Cerebellar nuclear complex (tissue), 1 donor: ENCODE data around the gene ENTPD6.
A peak's percentile ranks its signal among the peaks of the same experiment; 100 is the strongest.
"Not testable (repeated sequence)": the region's sequence is repeated elsewhere in the genome, so short reads cannot be mapped to it uniquely, and the experiment has no call there.

Experiments used
- DNase-seq, 2 experiments: peaks; one replicate each; lab custom pipeline; 2025; lab: John Stamatoyannopoulos, UW

ENTPD6 gene

DNA sequence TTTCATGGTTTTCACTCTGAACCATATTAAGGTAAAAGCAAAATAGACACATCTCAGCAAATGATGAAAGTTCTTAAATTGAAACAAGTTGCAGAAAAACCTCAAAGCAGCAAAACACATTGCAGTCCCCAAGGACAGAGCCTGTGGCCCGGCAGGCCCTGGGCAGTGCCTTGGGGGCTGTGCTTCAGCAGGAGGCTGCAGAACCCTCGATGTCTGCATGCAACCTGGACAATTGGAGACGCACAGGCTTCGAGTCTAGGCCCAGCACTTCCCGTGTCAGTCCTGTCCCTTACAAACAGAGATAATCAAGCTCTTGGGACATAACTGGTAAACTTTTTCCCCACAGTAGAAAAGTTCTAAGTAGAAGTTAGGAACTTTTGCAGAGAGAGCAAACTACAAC lies 61.6 kb downstream of the ENTPD6 start:
- no peak for DNase-seq

DNA sequence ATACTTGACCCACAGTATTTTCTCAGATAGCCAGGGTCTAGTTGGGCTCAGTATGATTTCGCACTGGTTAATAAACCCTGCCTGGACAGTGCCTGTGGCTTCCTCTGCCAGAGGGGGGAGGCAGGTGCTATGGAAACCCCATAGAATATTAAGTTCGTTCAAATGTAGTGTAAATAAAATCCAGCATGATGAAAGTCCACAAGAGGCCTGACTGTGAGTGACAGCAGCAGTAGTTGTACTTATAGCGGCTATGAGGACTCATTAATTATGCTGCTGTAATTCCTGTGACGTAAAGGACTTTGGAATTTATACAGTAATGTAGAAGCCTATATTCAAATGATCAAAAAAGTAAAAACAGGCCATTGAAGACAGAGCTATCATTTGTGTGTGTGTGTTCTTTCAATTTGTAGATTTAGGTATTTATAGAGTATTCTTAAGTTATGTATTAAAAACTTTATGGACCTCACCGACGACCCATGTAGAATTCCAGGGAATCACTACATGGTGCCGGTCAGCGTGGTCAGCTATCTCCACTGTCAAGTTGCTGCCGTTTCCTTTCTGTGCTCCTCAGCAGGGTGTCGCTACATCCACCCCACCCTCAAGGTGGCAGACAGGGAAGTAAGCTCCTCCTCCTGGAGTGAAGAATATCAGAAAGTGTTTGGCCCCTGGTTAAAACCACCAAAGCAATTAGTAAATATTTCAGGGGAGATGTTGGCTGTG lies 62.4 kb downstream of the ENTPD6 start:
- DNase-seq, result no peak

DNA sequence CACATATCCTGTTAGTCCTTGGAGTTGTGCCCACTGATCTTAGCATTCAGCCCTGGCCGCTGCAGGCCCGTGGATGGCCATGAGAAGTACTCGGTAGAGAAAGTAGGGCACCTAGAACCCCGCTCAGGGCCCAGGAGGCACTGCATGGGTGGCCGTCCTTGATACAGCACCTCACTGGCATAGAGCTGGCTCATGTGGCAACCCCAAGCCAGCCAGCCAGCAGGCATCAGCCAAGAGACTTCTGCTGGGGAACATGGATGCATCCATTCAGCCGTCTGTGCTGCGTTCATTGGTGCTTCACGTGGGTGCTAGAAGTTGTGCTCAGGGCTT lies 62.9 kb downstream of the ENTPD6 start:
- no peak for DNase-seq

DNA sequence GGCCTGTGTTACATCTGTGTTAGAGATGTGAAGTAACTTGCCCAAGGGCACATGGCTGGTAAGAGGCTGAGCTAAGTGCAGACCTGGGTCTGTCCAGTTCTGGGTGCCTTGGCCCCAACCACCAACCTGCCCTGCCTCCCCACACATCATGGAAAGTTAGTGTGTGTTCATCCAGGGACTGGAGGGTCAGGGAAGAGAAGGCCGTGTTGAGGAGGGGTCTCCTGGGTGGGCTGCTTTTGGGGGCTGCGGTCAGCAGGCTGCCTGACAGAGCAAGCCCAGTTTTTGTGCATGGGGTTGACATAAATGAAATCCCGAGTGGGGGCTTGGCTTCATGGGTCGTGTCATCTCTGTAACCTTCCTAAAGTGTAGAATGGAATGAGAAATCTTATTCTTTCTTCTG lies 63.3 kb downstream of the ENTPD6 start:
- no peak for DNase-seq

DNA sequence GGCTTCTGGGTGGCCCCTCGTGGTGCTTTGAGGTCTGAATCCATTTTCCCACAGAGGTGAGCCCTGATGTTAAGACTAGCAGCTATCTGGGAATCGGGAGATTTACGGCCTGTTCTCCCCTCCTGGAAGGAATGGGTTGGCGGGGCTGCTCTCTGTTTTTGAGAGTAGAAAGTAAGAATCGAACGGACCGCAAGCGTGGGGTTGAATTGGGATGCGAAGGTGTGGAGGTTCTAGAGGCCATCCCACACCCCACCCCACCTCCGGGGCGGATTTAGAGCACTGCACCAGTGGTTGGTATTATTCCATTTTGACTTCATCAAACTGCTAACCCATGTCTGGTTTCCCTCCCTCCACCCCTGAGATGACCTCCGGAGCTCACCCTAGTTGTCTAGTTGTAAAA lies 63.8 kb downstream of the ENTPD6 start:
- DNase-seq, result no peak

DNA sequence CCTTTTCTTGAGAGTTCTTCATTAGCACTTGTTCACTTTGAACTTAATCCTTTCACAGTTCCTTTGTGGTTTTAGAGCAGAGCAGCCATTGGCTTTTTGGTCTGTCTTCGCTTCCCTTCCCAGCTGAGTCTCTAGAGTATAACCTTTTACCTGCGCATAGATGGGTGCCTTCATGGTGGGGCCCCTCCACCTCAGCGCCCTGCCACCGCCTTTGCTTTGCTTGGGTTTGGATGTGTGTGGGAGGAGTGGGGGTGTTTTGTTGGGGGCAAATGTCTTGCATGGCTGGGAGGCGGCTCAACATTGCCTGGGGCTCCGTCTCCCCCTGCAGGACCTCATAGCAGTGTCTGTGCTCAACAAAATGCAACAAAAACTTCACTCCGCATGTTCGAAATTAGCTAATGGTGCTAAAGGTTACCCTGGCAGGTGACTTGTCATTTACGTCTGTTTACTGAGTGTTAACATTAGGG lies 64.3 kb downstream of the ENTPD6 start:
- DNase-seq, result no peak

DNA sequence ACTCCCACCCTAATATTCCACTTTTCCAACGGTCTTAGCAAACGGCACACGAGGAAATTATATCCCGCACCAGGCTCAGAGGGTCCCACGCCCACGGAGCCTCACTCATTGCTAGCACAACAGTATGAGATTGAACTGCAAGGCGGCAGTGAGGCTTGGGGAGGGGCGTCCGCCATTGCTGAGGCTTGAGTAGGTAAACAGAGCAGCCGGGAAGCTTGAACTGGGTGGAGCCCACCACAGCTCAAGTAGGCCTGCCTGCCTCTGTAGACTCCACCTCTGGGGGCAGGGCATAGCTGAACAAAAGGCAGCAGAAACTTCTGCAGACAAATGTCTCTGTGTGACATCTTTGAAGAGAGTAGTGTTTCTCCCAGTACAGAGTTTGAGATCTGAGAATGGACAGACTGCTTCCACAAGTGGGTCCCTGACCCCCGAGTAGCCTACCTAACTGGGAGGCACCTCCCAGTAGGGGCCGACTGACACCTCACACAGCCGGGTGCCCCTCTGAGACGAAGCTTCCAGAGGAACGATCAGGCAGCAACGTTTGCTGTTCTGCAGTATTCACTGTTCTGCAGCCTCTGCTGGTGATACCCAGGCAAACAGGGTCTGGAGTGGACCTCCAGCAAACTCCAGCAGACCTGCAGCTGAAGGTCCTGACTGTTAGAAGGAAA lies 65.4 kb downstream of the ENTPD6 start:
- not testable (repeated sequence) for DNase-seq

DNA sequence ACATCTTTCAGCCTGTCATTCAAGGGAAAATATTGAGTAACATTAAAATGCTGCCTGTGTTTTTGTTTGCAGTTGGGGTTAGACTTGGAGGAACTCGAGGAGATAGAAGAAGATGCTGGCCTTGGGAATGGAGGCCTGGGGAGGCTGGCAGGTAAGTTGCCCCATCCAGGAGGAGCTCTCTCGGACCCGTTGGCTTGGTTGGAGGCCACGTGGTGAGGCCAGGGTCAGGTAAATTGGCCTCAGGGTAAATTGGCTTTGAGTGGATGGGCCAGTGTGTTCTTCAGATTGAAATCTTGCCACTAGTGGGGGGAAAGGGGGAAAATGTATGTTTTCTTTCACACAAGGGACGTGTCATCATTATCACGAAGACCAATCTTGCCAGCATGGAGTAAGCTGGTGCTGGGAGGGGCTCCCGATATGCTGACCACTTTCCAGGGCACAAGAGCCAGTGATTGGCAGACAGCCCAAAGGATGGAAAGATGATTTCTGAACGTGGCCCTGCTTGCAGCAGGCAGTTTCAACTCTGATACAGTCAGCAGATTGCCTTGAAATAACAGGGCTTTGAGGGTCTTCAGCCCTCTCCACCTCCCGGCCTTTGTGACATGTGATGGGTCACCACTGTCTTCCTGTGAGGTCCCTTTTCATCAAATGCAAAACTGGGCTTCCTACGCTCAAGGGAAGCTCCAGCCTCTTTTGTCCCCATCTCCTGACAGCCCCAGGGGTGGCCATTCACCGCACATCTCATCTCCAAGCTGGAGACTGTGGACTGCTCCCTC lies 73.7 kb downstream of the ENTPD6 start:
- no peak for DNase-seq

DNA sequence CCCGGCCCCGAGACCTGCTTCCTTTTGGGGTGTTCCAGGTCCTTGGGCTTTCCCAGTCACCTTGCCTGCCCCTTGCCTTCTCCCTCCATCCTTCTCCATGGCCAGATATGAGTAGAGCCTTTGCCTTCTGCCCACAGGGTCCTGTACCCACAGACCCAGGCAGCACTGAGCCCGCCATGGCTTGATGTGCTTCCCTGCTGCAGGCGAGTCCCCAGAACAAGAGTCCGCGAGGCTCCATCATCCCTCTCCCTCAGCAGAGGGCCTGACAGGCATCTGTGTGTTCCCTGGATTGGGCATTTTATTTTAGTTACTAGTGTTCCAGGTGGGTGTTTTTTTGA lies 74.3 kb downstream of the ENTPD6 start:
- no peak for DNase-seq

DNA sequence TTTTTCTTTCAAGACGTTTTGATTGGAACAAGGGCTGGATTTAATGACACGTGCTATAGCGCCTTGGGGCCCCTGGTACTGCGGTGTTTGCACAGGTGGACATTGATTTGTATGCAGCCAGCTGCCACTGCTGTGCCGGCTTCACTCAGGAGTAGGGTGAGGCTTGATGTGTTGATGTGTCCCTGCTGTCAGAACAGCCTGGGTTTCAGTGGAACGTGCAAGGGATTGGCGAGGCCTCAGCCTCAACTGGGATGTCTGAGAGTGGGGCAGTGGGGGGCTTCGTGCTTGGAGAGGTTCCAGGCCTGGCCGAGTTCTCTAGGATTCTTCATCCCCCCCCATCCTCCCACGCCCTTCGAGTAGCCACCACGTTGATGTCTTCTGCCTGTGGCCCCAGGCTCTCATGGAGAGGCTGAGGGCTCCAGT lies 75.3 kb downstream of the ENTPD6 start:
- DNase-seq, result no peak

DNA sequence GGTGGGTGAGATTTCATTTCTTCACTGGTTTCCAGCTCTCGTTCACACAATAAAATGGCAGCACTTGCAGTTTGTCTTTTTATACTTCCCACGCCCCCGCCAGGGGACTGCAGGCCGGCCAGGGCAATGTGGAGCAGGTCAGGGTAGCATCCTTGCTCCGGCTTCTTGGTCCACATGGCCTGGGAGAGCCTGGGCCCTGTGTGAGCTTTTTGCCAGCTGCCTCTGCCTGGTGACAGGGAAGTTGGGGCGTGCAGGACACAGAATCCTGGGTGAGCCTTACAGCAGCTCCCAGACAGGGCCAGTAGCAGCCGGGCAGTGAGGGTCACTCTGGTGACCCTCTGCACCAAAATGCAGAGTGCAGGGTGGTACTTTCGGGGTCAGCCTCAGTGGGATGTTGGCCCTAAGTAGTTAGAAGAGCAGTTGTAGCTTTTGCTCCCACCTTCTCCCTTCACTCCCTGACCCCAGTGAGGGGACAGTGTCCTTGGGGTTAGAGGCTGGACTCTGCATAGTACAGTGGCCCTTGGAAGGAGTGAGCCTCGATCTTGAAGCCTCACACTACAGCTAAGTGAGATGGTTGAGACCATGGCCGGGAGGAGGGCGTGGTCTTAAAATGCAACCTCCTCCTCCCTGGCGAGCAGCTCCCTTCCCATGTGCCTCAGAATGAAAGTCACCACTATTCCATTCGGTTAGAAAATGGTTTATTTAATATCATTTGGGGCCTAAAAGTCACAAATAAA lies 76.1 kb downstream of the ENTPD6 start:
- no peak for DNase-seq

DNA sequence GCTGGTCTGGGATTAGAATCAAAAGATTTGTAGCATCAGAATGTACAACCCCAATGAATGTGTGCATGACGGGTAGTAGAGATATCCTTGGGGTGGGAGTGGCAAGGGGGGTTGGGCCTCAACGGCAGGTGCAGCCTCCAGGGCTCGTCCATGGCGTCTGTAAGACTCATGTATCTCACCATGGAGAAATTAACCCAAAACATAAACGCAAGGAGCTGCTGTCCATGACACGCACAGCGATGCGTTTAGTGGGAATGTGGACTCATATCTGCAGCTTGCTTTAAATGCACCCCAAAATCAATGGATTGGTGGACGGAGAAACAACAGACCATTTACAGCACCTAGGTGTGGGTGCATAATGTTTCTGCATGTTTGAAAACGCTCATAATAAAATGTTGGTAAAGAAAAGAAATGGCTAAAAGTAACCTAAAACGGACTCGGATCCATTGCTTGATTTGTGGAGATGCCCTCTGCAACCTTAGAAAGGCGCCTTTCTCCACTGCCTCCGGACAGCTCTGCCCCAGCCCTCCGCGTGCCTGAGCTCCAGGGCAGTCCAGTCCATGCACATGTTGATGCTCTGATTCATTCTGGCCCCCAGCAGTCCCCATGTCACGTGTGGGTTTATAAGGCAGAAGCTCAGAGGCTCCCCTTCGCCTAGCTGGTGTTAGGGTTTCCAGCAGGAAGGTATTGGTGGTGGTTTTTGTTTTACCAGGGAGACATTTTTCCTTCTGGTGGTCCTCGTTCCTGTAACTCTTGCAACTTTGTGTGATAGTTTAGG lies 76.9 kb downstream of the ENTPD6 start:
- no peak for DNase-seq

DNA sequence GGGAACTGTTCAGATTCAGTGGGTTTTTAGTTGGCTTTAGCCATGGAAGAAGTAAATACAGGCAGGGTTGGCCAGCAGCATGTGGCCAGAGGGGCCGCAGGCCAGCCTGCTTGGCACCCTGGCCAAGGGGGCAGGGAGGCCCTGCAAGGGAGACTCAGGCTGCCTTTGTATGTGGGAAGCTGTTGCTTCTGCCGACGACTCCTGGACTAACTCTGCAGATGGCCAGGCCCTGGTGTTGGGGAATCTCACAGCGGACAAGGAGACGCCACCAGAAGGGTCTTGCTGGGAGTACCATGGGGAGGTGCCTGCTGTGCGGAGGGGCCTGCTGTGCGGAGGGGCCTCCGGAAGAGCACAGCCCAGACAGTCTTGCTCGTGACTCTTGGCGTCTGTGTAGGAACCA lies 77.5 kb downstream of the ENTPD6 start:
- DNase-seq, result no peak

DNA sequence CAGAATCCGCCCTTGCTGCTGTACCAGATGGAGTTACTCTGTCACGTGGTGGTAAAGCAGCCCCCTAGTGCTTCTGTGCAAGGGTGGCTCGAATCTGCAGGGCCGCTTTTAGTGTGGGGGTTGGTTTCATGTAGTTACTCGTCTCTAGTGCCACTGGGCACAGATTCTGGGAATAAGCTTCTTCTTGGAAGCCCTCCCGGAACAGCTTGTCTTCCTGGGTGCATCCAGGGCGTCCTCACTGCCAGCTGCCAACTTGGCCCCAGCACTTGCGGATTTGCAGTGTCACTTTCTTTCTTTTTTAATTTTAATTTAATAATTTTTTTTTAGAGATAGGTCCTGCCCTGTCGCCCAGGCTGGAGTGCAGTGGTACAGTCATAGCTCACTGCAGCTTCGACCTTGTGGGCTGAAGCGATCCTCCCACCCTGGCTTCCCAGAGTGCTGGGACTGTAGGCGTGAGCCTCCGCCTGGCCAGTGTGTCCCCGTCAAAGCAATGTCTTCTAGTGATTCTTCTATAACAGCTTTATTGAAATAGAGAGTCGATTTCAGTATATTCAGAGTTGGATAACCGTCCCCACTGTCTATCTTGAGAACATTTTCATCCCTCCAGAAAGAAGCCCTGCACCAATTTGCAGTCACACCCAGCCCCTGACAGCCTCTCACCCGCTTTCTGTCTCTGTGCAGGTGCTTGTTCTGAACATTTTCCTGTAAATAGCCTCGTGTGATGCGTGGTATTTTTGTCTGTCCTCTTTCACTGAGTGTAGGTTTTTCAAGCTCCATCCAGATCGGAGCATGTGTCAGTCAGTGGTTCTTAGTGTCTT lies 78.2 kb downstream of the ENTPD6 start:
- DNase-seq, result peak in 1 of 2 experiments; percentile 39

DNA sequence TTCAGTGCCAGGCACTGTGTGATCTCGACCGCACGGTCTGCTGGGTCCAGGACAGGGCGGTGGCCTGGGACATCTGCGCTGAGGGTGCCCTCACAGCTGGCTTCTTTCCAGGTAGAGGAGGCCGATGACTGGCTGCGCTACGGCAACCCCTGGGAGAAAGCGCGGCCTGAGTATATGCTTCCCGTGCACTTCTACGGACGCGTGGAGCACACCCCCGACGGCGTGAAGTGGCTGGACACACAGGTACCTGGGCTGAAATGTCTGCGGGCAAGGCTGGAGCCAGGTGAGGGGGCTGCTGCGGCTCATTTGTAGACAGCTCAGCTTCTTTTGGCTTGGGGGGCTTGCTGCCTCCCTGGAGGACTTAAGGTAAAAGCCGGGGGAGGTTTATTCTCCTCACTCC lies 79.0 kb downstream of the ENTPD6 start:
- DNase-seq, result no peak

DNA sequence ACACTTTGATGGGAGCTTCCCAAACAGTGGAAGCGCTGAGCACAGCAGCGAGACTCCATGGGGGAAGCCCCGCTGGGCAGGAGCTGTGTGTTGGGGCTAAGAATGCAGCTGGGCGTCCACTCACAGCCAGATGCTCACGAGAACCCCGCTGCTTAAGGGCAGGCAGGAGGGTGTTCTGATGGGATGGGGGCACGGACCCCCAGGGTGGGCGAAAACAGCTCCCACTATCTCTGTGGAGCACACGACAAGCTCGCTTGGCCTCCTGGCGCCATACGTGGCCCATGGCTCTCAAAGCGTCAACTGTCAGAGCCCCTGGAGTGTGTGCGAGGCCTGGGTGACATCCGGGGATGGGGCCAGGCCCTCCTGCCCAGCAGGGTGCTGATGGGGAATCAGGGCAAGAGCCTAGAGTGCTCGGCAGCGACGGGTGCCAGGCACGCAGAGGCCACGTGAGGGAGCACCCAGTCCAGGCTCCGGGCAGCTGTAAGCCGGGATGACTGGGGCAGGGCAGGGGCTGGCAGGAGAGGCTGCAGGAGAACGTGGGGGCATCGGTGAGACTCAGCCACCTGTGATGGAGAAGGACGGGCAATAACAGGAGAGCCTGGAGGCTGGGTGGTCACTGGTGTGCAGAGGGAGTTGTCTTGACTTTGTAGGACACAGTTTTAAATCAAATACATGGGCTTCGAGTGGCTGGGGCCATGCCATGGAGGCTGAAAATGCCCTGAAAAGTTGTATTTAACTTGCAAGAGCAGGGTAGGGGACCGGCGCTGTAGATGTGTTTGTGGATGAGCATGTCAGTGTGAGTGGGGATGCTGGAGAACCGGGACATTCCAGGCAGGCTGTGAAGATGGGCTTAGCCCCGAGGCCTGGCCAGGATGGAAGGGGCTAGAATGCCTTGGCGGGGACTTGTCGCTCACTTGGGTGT lies 79.6 kb downstream of the ENTPD6 start:
- DNase-seq, result no peak

DNA sequence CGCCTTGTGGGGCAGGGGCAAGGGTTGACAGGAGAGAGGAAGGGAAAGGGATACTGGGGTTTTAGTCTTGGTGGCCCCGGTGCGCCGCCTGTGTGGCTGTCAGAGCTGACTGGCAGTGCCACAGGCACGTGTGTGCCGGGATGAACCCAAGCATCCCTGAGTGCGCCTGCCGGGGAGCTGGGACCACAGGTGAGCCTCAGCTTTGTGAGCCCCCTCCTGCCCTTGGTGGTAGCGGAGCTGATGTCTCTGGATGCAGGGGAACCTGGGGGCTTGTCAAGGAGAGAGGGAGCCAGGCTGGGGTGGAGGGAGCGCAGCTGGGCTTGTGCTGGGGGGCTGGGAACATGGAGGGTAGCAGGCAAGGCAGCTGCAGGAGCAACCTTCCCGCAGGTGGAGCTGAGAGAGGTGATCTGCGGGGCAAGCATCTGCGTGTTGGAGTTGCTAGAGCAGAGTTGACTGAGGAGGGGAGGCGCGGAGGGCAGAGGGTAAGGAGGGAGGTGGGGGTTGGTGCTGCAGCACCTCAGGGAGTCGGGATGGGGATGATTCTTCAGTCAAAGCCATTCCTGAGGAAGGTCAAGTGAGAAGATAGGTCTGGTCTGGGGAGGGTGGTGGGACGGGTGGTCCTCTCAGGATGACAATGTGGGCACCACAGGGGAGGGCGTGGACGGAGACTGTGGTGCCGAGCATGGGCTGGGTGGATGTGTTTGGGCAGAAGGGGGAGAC lies 80.5 kb downstream of the ENTPD6 start:
- DNase-seq, result no peak
